ENCODE measurements around the gene SIGLEC7.
"Not testable (repeated sequence)": the region's sequence is repeated elsewhere in the genome, so short reads cannot be mapped to it uniquely, and the experiment has no call there.

Gene SIGLEC7

DNA sequence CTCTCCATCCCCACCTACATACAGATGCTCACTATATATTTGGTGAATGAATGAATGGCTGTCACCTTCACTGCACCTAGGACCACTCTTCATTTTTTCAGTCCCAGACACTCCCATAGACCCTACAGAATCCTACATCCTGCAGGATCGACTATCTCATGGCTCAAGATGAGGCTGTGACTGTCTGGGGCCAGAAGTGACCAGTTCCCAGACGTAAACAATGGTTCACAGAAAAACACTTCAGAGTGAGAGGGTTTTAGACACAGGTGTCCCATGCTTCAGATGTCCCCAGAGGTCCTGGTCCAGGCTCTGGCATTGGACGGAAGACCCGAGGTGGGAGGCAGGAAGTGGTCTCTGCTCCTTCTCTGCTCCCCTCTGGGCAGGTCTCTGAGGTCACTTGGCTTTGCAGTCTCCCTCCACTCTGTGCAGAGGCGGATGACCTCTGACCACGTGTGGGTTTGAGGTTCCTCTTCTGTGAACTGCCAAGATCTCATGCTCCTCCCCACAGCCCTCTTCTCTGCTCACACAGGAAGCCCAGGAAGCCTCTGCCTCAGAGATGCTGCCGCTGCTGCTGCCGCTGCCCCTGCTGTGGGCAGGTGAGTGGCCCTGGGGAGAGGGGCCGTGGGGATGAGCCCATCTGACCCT, 24.9 kb downstream of the SIGLEC7 start:
- H3K4me3 ChIP-seq (ENCODE audit: low read depth, low read length), result no peak overlapping the region
- DNase-seq (ENCODE audit: low read depth), result peak; percentile 23
- TF ChIP-seq, protein P1, sequence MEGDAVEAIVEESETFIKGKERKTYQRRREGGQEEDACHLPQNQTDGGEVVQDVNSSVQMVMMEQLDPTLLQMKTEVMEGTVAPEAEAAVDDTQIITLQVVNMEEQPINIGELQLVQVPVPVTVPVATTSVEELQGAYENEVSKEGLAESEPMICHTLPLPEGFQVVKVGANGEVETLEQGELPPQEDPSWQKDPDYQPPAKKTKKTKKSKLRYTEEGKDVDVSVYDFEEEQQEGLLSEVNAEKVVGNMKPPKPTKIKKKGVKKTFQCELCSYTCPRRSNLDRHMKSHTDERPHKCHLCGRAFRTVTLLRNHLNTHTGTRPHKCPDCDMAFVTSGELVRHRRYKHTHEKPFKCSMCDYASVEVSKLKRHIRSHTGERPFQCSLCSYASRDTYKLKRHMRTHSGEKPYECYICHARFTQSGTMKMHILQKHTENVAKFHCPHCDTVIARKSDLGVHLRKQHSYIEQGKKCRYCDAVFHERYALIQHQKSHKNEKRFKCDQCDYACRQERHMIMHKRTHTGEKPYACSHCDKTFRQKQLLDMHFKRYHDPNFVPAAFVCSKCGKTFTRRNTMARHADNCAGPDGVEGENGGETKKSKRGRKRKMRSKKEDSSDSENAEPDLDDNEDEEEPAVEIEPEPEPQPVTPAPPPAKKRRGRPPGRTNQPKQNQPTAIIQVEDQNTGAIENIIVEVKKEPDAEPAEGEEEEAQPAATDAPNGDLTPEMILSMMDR (conservative IDR thresholded peaks at IDR 0.05; ENCODE audit: low read depth, low read length), result no peak

DNA sequence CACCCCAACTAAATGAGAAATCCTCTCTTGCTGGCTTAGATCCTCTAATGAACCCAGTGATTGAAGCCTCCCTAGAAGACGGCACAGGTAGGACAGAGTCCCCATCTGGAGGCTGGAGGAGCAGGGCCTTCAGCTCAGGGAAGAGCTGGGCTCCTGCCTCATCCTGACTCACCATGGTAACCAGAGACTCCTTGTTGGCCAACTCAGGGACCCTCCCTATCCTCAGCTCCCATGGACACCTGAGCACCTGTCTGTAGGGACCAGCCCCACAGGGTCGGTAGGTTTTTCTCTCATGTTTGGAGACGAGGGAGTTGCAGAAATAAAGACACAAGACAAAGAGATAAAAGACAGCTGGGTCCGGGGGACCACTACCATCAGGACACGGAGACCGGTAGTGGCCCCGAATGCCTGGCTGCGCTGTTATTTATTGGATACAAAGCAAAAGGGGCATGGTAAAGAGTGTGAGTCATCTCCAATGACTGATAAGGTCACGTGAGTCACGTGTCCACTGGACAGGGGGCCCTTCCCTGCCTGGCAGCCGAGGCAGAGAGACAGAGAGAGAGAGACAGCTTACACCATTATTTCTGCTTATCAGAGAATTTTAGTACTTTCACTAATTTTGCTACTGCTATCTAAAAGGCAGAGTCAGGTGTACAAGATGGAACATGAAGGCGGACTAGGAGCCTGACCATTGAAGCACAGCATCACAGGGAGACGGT, 26.6 kb downstream of the SIGLEC7 start:
- no peak for DNase-seq (ENCODE audit: low read depth)
- TF ChIP-seq, protein P1 (conservative IDR thresholded peaks at IDR 0.05; ENCODE audit: low read depth, low read length), result no peak
- no peak overlapping the region for H3K4me3 ChIP-seq (ENCODE audit: low read depth, low read length)

DNA sequence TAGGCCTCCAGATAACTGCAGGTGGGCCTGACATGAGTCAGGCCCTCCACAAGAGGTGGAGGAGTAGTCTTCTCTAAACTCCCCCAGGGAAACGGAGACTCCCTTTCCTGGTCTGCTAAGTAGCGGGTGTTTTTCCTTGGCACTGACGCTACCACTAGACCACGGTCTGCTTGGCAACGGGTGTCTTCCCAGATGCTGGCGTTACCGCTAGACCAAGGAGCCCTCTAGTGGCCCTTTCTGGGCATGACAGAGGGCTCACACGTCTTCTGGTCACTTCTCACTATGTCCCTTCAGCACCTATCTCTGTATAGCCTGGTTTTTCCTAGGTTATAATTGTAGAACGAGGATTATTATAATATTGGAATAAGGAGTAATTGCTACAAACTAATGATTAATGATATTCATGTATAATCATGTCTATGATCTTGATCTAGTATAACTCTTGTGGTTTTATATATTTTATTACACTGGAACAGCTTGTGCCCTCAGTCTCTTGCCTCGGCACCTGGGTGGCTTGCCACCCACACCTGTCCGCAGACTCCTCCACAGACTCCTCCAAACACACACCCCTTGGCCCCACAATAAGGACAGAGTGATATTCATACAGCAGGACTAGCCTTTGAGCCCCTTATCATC, 27.3 kb downstream of the SIGLEC7 start:
- peak; percentile 85 for DNase-seq (ENCODE audit: low read depth)
- TF ChIP-seq, protein P1 (conservative IDR thresholded peaks at IDR 0.05; ENCODE audit: low read depth, low read length), result peak; percentile 80
- not testable (repeated sequence) for H3K4me3 ChIP-seq (ENCODE audit: low read depth, low read length)

DNA sequence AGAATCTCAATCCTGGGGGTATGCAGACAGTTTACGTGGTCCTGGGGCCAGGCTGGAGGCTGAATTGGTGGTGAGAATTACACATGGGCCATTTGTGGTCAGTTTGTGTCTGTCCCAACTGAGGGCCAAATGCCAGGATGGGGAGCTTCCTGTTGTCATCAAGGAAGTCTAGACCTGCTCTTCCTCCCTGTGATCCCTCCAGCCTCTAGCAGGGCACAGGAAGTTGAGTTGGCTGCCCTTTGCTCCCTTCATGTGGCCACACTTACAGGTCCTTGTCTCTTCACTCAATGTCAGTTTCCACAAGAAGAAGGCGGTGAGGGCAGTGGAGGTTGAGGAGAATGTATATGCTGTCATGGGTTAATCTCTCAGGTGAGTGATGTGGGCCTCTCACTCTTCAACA, 30.1 kb downstream of the SIGLEC7 start:
- TF ChIP-seq, protein P1 (conservative IDR thresholded peaks at IDR 0.05; ENCODE audit: low read depth, low read length), result no peak
- H3K4me3 ChIP-seq (ENCODE audit: low read depth, low read length), result no peak overlapping the region
- no peak for DNase-seq (ENCODE audit: low read depth)

- DNase-seq (ENCODE audit: low read depth), result no peak
- no peak overlapping the region for H3K4me3 ChIP-seq (ENCODE audit: low read depth, low read length)
- TF ChIP-seq, protein P1 (conservative IDR thresholded peaks at IDR 0.05; ENCODE audit: low read depth, low read length), result no peak
Measured at GRCh38 chr19:51173681-51174080, 31.6 kb downstream of the SIGLEC7 start.

GRCh38 chr19:51179256-51179655, 37.2 kb downstream of the SIGLEC7 start:
- H3K4me3 ChIP-seq (ENCODE audit: low read depth, low read length), result no peak overlapping the region
- TF ChIP-seq, protein P1 (conservative IDR thresholded peaks at IDR 0.05; ENCODE audit: low read depth, low read length), result no peak
- DNase-seq (ENCODE audit: low read depth), result no peak
